Measurements from ENCODE around the gene NELL1.

NELL1 gene

GRCh38 chr11:20964985-20965384 lies 295.6 kb downstream of the NELL1 start:
- no peak for DNase-seq (ENCODE audit: low read depth in 2 of 2)

- no peak for DNase-seq (ENCODE audit: low read depth in 2 of 2)
Measured at GRCh38 chr11:20966489-20966888, 297.1 kb downstream of the NELL1 start.

DNA sequence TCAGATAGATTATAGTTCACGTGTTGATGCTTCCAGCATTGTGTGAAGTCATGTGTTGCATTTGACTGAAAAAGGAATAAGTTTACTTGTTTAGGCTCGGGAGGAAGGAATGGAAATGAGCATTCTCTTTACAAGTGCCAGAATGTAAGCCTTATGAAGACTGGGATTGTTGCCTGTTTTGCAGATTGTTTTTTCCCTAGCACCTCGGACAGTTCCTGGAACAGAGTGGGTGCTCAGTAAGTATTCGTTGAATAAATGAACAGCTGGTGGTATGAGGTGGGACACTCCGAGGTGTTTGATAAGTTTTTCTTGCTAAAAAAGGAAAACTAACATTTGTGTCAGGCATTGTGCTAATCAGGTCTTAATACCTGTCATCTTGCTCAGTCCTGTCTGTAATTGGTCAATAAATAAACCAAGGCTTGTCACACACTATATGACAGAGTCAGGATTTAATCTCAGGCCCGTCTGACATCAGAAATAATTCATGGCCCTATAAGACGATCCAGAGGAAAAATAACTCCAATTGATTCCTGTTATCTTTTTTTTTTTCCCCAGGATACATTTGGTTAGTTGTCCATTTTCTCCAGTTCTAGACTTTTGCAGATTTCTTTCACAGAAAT lies 304.7 kb downstream of the NELL1 start:
- DNase-seq (ENCODE audit: low read depth in 2 of 2): no peak

DNA sequence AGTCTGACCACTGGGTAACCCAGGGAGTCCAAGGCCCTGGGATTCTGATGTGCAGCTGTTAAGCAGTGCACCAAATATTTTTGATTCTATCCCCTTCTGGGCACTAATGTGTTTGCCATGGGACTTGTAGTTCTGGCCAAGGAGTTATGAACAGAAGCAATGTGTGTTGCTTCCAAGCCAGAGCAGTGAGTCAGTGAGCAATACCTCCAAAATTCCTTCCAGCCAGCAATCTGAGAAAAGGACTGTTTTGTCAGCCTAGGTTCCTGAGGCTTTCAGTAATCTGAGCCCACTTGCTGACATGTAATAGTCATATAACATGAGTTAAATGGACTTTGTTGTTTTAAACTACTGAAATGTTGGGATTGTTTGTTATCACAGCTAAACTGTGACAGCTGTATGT lies 311.4 kb downstream of the NELL1 start:
- no peak for DNase-seq (ENCODE audit: low read depth in 2 of 2)

- no peak for DNase-seq (ENCODE audit: low read depth in 2 of 2)
Measured at GRCh38 chr11:20990447-20990846, 321.1 kb downstream of the NELL1 start.

DNA sequence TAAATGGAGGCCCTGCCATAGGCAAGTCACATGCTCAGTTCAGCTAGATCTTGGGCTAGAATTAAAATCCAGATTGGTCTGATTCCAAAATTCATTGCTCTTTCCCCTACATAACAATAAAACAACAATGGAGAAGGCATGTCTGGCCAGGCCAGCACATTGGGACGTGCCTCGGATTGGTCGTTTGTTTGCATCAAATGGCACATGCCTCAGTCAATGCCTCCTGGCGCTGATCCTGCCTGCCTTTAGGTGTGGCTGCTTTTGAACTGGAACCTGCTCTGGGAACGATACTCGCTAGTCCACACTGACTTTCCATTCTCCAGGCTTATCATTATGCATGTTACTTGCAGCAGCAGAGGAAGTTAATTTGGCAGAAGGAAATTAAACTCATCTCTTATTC lies 322.1 kb downstream of the NELL1 start:
- no peak for DNase-seq (ENCODE audit: low read depth in 2 of 2)

GRCh38 chr11:21007297-21007696 lies 337.9 kb downstream of the NELL1 start:
- DNase-seq (ENCODE audit: low read depth in 2 of 2): no peak

DNA sequence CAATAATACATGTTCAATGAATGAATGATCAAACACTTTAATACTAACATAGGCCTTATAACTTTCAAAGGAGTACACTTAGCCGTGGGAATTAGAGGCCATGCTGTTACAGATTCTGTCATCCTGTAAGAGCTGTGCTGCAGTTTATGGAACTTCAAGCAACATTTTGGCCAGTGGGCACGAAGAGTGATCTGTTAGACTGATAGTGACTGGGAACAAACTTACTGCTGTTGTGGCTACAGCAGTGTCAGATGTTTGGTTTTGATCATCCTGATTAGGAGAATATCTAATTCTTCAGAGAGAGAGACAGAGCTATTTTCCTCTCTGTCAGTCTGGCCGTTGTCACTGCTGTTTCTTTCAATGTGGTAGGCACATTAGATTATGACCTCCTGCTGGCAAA lies 348.9 kb downstream of the NELL1 start:
- no peak for DNase-seq (ENCODE audit: low read depth in 2 of 2)

GRCh38 chr11:21026685-21027084 lies 357.3 kb downstream of the NELL1 start:
- no peak for DNase-seq (ENCODE audit: low read depth in 2 of 2)

DNA sequence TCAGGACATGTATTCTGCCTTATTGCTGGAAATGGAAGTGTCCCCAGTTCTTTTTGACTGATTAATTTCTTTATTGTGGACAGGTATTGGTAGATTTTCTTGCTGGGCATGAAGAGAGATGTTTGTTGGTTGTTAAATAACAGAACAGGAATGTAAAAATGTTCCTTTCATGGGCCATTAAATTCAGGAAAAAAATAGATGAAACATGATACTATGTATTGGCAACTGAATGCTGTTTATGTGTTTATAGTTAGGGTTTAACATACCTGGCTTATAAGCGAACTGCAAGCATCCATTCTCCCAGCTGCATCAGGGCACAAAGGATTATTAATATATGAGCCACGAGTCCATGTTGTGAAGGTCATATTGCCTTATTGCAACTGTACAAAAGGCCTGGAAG lies 368.5 kb downstream of the NELL1 start:
- no peak for DNase-seq (ENCODE audit: low read depth in 2 of 2)

DNA sequence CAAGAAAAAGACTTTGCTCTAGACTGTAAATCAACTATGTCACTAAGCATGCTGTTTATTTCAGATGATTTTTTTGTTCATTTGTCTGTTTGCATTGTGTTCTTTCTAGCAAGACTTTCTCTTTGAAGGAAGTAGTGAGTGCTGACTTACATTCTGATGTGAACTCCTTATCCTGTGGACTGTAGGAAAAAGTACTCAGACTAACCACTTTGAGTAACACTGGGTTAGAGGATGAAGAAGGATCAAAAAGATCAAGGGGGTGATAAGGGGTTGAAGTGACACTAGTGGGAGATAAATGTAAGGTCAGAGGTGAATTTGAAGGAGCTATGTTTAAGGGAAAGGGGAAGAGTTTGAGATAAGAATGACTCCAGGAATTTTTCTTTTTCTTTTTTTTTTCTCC lies 369.4 kb downstream of the NELL1 start:
- no peak for DNase-seq (ENCODE audit: low read depth in 2 of 2)

DNA sequence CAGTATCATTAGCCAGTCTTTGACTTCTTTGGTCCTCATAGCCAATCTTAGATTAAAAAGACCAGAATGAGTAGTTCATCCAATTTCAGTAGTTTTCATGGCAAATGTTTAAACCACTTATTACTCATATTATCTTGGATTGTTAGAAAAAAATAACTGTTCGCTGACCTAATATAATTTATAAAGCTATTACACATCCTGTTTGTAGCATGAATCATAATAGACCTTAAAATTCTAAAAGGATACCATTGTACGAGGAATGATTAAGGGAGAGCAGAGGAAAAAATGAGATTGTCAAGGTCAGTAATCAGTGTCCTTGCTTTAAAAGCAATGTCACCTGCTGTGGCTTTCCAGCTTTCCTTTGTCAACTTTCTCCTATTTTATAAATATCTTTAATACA lies 371.2 kb downstream of the NELL1 start:
- no peak for DNase-seq (ENCODE audit: low read depth in 2 of 2)

- no peak for DNase-seq (ENCODE audit: low read depth in 2 of 2)
Measured at GRCh38 chr11:21048626-21049025, 379.2 kb downstream of the NELL1 start.

DNA sequence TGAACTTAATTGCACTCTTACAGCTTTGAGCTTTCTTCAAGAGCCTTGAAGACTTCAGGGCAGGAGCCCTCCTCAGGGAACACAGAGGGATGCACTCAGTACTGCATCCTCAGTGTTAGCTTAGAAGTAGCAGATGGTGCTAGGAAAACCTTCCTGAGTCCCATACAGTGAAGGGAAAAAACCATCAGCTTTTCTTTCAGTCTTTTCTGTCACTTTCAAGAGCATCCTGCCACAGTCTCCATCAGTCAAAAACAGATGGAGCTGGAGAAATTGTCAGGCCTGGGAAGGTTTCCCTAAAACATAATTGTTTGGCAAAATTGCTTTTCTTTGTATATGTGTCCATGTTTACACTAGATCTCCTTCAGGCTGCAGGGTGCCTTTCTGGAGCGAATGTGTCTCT lies 384.1 kb downstream of the NELL1 start:
- no peak for DNase-seq (ENCODE audit: low read depth in 2 of 2)

GRCh38 chr11:21056644-21057043 lies 387.3 kb downstream of the NELL1 start:
- no peak for DNase-seq (ENCODE audit: low read depth in 2 of 2)

DNA sequence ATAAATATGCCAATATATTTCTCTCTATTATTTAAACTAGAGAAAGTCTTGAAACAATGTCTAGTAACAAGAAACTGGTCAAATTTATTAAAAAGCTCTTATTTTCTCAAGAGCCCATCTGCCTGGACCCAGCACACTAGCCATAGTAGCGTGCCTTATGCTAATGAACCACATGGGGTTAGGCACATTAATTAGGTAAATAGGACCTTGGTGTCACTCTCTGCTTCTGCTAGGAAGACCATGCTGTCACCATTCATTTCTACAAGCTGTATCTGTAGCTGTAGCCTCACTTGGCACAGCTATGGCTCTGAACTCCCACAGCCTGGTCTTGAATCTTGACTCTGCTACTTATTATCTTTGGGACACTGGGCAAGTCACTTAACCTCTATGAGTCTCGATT lies 390.5 kb downstream of the NELL1 start:
- DNase-seq (ENCODE audit: low read depth in 2 of 2): no peak

- no peak for DNase-seq (ENCODE audit: low read depth in 2 of 2)
Measured at GRCh38 chr11:21066030-21066429, 396.6 kb downstream of the NELL1 start.

GRCh38 chr11:21068886-21069285 lies 399.5 kb downstream of the NELL1 start:
- no peak for DNase-seq (ENCODE audit: low read depth in 2 of 2)

GRCh38 chr11:21069909-21070308 lies 400.5 kb downstream of the NELL1 start:
- no peak for DNase-seq (ENCODE audit: low read depth in 2 of 2)

- no peak for DNase-seq (ENCODE audit: low read depth in 2 of 2)
Measured at GRCh38 chr11:21072558-21072957, 403.2 kb downstream of the NELL1 start.

DNA sequence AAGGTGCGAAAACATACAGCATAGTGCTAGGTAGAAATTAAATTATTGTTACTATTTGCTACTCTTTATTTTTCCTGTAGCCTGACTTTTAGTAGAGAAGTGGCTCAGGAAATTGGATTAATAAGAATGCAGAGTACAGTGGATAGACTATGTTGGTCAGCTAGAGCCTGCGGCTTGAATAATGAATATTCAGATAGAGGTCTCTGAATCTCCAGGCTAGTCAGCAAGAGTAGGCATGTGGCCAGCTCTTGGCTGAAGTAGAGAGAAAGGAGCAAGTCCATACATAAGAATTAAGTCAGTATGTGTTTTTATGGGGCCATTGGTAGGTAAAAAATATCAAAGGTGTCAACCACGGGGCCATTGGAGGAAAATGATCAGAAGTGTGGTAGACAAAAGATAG lies 413.5 kb downstream of the NELL1 start:
- DNase-seq (ENCODE audit: low read depth in 2 of 2): no peak

DNA sequence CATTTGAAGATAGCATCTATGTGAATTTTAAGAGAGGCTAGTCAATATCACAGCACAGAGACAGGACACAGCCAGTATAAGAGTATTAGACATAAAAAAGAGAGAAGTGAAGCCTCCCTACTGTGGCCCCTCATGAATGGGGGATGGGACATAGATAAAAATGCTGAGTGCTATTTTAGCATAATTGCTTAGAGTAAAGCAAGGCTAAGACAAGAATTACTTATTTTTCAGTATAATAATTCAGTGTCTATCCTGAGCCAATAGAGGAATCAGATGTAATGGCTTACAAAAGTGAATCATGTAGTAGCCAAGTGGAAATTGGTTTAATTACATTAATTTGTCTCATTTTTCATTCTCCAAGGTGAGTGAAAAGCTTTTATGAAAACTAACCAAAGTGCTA lies 419.5 kb downstream of the NELL1 start:
- DNase-seq (ENCODE audit: low read depth in 2 of 2): no peak

GRCh38 chr11:21104641-21105040 lies 435.3 kb downstream of the NELL1 start:
- no peak for DNase-seq (ENCODE audit: low read depth in 2 of 2)

DNA sequence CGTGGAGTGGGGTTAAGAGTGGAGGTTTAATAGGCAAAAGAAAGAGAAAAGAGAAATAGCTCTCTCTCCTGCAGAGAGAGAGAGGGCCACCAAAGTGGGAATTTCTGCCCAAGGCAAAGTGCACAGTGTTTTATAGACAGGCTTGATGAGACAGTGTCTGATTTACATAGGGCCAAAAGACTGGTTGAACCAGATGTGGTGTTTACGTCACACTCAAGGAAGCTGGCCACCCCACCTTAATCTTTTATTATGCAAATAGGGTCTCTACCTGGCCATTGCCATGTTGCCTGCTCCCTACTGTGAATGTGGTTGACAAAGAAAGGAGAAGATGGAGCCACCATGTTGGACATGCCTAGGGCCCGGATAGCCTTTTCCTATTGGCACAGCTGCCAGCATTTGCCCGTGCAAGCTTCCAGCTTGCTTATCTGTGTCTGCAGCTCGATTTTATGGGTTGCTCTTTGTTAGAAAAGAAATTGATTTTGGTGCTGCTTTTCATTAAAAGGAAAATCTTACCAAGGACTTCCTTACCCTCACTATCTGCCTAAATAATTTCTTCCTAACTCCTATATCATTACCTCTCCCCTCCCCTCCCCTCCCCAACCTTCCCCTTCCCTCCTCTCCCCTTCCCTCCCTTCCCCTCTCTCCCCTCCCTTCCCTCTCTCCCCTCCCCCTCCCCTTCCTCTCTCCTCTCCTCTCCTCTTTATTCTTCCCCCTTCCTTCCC lies 436.0 kb downstream of the NELL1 start:
- DNase-seq (ENCODE audit: low read depth in 2 of 2): no peak

Measured in stimulated activated CD8-positive, alpha-beta memory T cell treated with anti-CD3 and anti-CD28 coated beads, Interleukin-7, amount 100 ng/mL, for 4 hours (primary cell).